Mesendoderm (in vitro differentiated cells): ENCODE results near the gene ZNF91.
"Not testable (repeated sequence)": the region's sequence is repeated elsewhere in the genome, so short reads cannot be mapped to it uniquely, and the experiment has no call there.

Experiments used
- DNase-seq: peaks from one replicate; pipeline ENCODE4 v3.0.0; 2013
- H2AK5ac ChIP-seq: 2 replicates; pipeline ENCODE4 v1.6.1; 2013; ENCODE audit warnings: low read length, inconsistent platforms
- H2BK120ac ChIP-seq: 2 replicates; pipeline ENCODE4 v1.6.1; 2013; ENCODE audit warnings: low read depth, mild to moderate bottlenecking, low read length, moderate library complexity, mixed read lengths
- H2BK15ac ChIP-seq: replicated peaks from 2 replicates; pipeline ENCODE4 v1.6.1; 2013; ENCODE audit warnings: low read depth, mild to moderate bottlenecking, moderate library complexity
- H2BK5ac ChIP-seq: 2 replicates; pipeline ENCODE4 v1.6.1; 2013; ENCODE audit warnings: low read length, inconsistent platforms
- H3K18ac ChIP-seq: 2 replicates; pipeline ENCODE4 v1.6.1; 2013; ENCODE audit warnings: mild to moderate bottlenecking, low read length, mixed read lengths
- H3K23ac ChIP-seq: one replicate; pipeline ENCODE4 v1.6.1; 2013; ENCODE audit warnings: low read length
- H3K27ac ChIP-seq: 2 replicates; pipeline ENCODE4 v1.5.1; 2013; ENCODE audit warnings: low read depth, mild to moderate bottlenecking, inconsistent platforms, low read length, moderate library complexity
- H3K27me3 ChIP-seq: 2 replicates; pipeline ENCODE4 v1.6.1; 2013; ENCODE audit warnings: low read length, control low read depth, mild to moderate bottlenecking, inconsistent platforms; ENCODE audit not compliant: insufficient read depth, poor library complexity
- H3K36me3 ChIP-seq: 2 replicates; pipeline ENCODE4 v1.6.1; 2013; ENCODE audit warnings: low read length, inconsistent platforms; ENCODE audit not compliant: control insufficient read depth, insufficient read depth
- H3K4ac ChIP-seq: one replicate; pipeline ENCODE4 v1.6.1; 2013; ENCODE audit warnings: low read depth, mild to moderate bottlenecking, low read length, moderate library complexity
- H3K4me1 ChIP-seq: 2 replicates; pipeline ENCODE4 v1.6.1; 2013; ENCODE audit warnings: low read depth, low read length, inconsistent platforms; ENCODE audit not compliant: control insufficient read depth
- H3K4me2 ChIP-seq: 2 replicates; pipeline ENCODE4 v1.6.1; 2013; ENCODE audit warnings: low read length
- H3K4me3 ChIP-seq: 2 replicates; pipeline ENCODE4 v1.5.1; 2013; ENCODE audit warnings: mild to moderate bottlenecking, low read length
- H3K56ac ChIP-seq: one replicate; pipeline ENCODE4 v1.6.1; 2013; ENCODE audit warnings: low read length
- H3K79me1 ChIP-seq: 2 replicates; pipeline ENCODE4 v1.6.1; 2013; ENCODE audit warnings: low read length, inconsistent platforms
- H3K79me2 ChIP-seq: 2 replicates; pipeline ENCODE4 v1.6.1; 2013; ENCODE audit warnings: mild to moderate bottlenecking, low read length; ENCODE audit not compliant: control insufficient read depth, insufficient read depth
- H3K9ac ChIP-seq: 2 replicates; pipeline ENCODE4 v1.6.1; 2013; ENCODE audit warnings: low read length, inconsistent platforms
- H4K5ac ChIP-seq: one replicate; pipeline ENCODE4 v1.6.1; 2013; ENCODE audit warnings: low read length
- H4K8ac ChIP-seq: one replicate; pipeline ENCODE4 v1.6.1; 2013; ENCODE audit warnings: low read depth, mild to moderate bottlenecking, control low read depth, low read length, moderate library complexity
- WGBS: extraction: QIAGEN DNeasy Blood & Tissue Kit; methylation state at CpG from one replicate; pipeline ENCODE4 v1.1.7; 2013; ENCODE audit warnings: low lambda C conversion rate, missing lambda C conversion rate; ENCODE audit not compliant: insufficient coverage; ENCODE audit errors: extremely low coverage; 5-methylcytosine and 5-hydroxymethylcytosine counted together

The ZNF91 gene

GRCh38 chr19:23366031-23366430 is 29.2 kb downstream of the ZNF91 start:
- H3K4me1 ChIP-seq, H3K23ac ChIP-seq, H3K27me3 ChIP-seq, H3K79me1 ChIP-seq, H3K36me3 ChIP-seq, H2BK5ac ChIP-seq, DNase-seq, H3K4me2 ChIP-seq, H4K8ac ChIP-seq, H2AK5ac ChIP-seq, H2BK15ac ChIP-seq, H3K9ac ChIP-seq, H3K27ac ChIP-seq, H3K4ac ChIP-seq, H3K4me3 ChIP-seq, H3K18ac ChIP-seq, H3K56ac ChIP-seq, H3K79me2 ChIP-seq, H2BK120ac ChIP-seq, H4K5ac ChIP-seq: not testable (repeated sequence)
- WGBS: no CpG with 5 or more reads among the region's 18 CpGs

- Histone ChIP-seq H3K4me1 (no peaks in the 10 kb centered on the region), H4K8ac (no peak overlapping the region), H3K18ac (no peak overlapping the region), H2AK5ac (no peak overlapping the region), H4K5ac (no peak overlapping the region), H3K27me3 (no peaks in the 10 kb centered on the region), H2BK120ac (no peak overlapping the region), H3K9ac (no peak overlapping the region), H2BK15ac (no peak overlapping the region), H3K79me2 (no peaks in the 10 kb centered on the region), H3K4me2 (no peak overlapping the region), H3K27ac (no peak overlapping the region), H3K56ac (no peak overlapping the region), H3K36me3 (no peaks in the 10 kb centered on the region), H3K23ac (no peak overlapping the region), H3K79me1 (peaks cover 1% of the 10 kb centered on the region), H2BK5ac (no peak overlapping the region), H3K4me3 (no peak overlapping the region), H3K4ac (no peak overlapping the region)
- no peak for DNase-seq
- WGBS: no CpG with 5 or more reads among the region's 3 CpGs
Observed at GRCh38 chr19:23365222-23365621, 30.0 kb downstream of the ZNF91 start.

GRCh38 chr19:23361843-23362242 is 33.4 kb downstream of the ZNF91 start:
- DNase-seq, H2BK120ac ChIP-seq, H2BK5ac ChIP-seq, H3K18ac ChIP-seq, H2BK15ac ChIP-seq, H4K8ac ChIP-seq, H3K56ac ChIP-seq, H3K4me2 ChIP-seq, H3K4me3 ChIP-seq, H2AK5ac ChIP-seq, H3K9ac ChIP-seq, H4K5ac ChIP-seq, H3K27me3 ChIP-seq, H3K27ac ChIP-seq, H3K4me1 ChIP-seq, H3K23ac ChIP-seq, H3K4ac ChIP-seq, H3K79me2 ChIP-seq, H3K36me3 ChIP-seq, H3K79me1 ChIP-seq: not testable (repeated sequence)
- no CpG with 5 or more reads among the region's 1 CpG for WGBS

- Histone ChIP-seq H3K9ac (no peak overlapping the region), H2AK5ac (no peak overlapping the region), H3K18ac (no peak overlapping the region), H3K79me2 (peaks cover 12% of the 10 kb centered on the region), H3K4ac (no peak overlapping the region), H3K4me3 (no peak overlapping the region), H3K36me3 (peaks cover 1% of the 10 kb centered on the region), H3K4me1 (no peaks in the 10 kb centered on the region), H2BK15ac (no peak overlapping the region), H3K27me3 (no peaks in the 10 kb centered on the region), H3K27ac (no peak overlapping the region), H3K23ac (no peak overlapping the region), H3K79me1 (peaks cover 16% of the 10 kb centered on the region), H4K8ac (no peak overlapping the region), H4K5ac (no peak overlapping the region), H2BK120ac (no peak overlapping the region), H2BK5ac (no peak overlapping the region), H3K56ac (no peak overlapping the region), H3K4me2 (no peak overlapping the region)
- DNase-seq: no peak
- no CpG with 5 or more reads among the region's 4 CpGs for WGBS
Observed at GRCh38 chr19:23351806-23352205, 43.5 kb downstream of the ZNF91 start.

GRCh38 chr19:23346696-23347095 is 48.6 kb downstream of the ZNF91 start:
- Histone ChIP-seq H3K79me1 (peaks cover 19% of the 10 kb centered on the region), H2AK5ac (no peak overlapping the region), H3K27ac (no peak overlapping the region), H3K4me2 (no peak overlapping the region), H2BK5ac (no peak overlapping the region), H3K18ac (no peak overlapping the region), H2BK15ac (no peak overlapping the region), H4K5ac (no peak overlapping the region), H3K4ac (no peak overlapping the region), H3K27me3 (no peaks in the 10 kb centered on the region), H3K79me2 (peaks cover 2% of the 10 kb centered on the region), H3K56ac (no peak overlapping the region), H3K23ac (no peak overlapping the region), H3K36me3 (peaks cover 4% of the 10 kb centered on the region), H2BK120ac (no peak overlapping the region), H4K8ac (no peak overlapping the region), H3K9ac (no peak overlapping the region), H3K4me1 (no peaks in the 10 kb centered on the region), H3K4me3 (no peak overlapping the region)
- no CpG with 5 or more reads among the region's 7 CpGs for WGBS
- no peak for DNase-seq

GRCh38 chr19:23345838-23346237 is 49.4 kb downstream of the ZNF91 start:
- H3K23ac ChIP-seq: no peak overlapping the region
- H4K8ac ChIP-seq: no peak overlapping the region
- peaks cover 19% of the 10 kb centered on the region for H3K79me1 ChIP-seq
- H3K27ac ChIP-seq: no peak overlapping the region
- no peak overlapping the region for H3K56ac ChIP-seq
- no peak overlapping the region for H2BK5ac ChIP-seq
- no peak overlapping the region for H4K5ac ChIP-seq
- H3K36me3 ChIP-seq: peaks cover 4% of the 10 kb centered on the region
- H3K18ac ChIP-seq: no peak overlapping the region
- WGBS: no CpG with 5 or more reads among the region's 4 CpGs
- H2BK120ac ChIP-seq: no peak overlapping the region
- no peak overlapping the region for H3K4ac ChIP-seq
- H2AK5ac ChIP-seq: no peak overlapping the region
- no peak overlapping the region for H3K9ac ChIP-seq
- H3K79me2 ChIP-seq: peaks cover 2% of the 10 kb centered on the region
- H3K4me1 ChIP-seq: no peaks in the 10 kb centered on the region
- H3K4me3 ChIP-seq: no peak overlapping the region
- H2BK15ac ChIP-seq: no peak overlapping the region
- DNase-seq: peak; percentile 63
- H3K27me3 ChIP-seq: no peaks in the 10 kb centered on the region
- no peak overlapping the region for H3K4me2 ChIP-seq
